GM12891 (cell line): Measurements from ENCODE around the gene IQCE.

ENCODE experiments used
- PAX5 ChIP-seq: IDR thresholded peaks from 2 replicates; pipeline ENCODE4 v1.6.1; 2011; ENCODE audit warnings: low read length, moderate library complexity, mild to moderate bottlenecking; ENCODE audit not compliant: insufficient read depth, severe bottlenecking
- POLR2A ChIP-seq: IDR thresholded peaks from 2 replicates; pipeline ENCODE4 v1.6.1; 2011; ENCODE audit warnings: low read depth, low read length, control low read depth
- POLR2AphosphoS5 ChIP-seq: IDR thresholded peaks from 2 replicates; pipeline ENCODE4 v1.6.1; 2011; ENCODE audit warnings: low read depth, low read length, control low read depth
- POU2F2 ChIP-seq: IDR thresholded peaks from 2 replicates; pipeline ENCODE4 v1.6.1; 2011; ENCODE audit warnings: low read depth, mild to moderate bottlenecking, control low read depth, low read length, moderate library complexity
- SPI1 ChIP-seq: IDR thresholded peaks from 2 replicates; pipeline ENCODE4 v1.6.1; 2011; ENCODE audit warnings: low read depth, low read length, control low read depth
- TAF1 ChIP-seq: IDR thresholded peaks from 2 replicates; pipeline ENCODE4 v1.6.1; 2011; ENCODE audit warnings: low read depth, low read length, control low read depth

GRCh38 chr7:2558629-2559282 is at the start of gene IQCE:
- TF ChIP-seq POLR2AphosphoS5, result no peak
- TF ChIP-seq POLR2A, result no peak
- no peak for TF ChIP-seq TAF1
- TF ChIP-seq PAX5, result peak; percentile 64
- TF ChIP-seq SPI1, result no peak
- TF ChIP-seq POU2F2, result no peak
